Measurements from ENCODE around the gene KIF21A.

The KIF21A gene

DNA sequence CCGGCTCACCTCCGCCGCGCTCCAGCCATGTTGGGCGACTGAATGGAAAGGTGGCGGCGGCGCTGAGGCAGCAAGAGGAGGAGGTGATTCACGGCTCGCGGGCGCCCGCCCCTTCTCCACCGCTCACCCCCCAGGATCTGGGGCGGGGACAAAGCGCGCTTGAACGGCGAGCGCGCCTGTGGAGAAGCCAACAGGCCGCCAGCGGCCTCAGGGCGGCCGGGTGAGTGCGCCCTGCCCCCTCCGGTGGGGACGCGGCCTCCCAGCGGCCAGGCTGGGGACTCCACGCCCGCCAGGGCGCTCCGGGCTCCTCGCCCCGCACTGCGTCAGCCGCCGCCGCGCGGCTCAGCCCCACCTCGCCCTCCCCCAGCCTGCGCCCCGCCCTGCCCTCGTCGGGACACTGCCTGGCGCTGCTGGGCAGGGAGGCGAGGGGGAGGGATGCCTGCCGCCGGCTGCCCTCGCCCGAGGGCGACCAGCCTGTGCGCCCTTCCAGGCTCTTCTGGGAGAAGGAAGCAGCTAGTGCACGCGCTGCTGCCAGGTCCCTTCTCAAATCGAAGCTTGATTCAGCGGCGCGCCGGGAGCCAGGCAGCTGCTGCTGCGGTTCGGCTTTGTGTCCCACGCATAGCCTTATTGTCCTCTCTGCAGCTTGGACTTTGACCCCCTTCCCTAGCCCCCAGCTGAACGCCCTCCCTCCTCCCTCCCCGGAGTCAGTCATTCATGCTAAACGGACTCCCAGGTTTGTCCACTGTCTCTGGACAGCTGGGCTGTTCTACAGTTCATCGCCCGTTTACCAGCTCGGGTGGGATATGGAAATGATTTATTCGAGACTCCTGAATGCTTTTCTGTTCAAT lies at the start of gene KIF21A:
Gene KIF21A (minus strand): TSS at position 40 of the 848 bp plus-strand sequence. CDS start 150 bp downstream, outside the sequence.
- H4K20me1 ChIP-seq (ENCODE audit: insufficient read depth, low read length), result no peaks in the 10 kb centered on the region
- H3K36me3 ChIP-seq (replicated peaks; ENCODE audit: low read depth, low read length), result no peaks in the 10 kb centered on the region
- peak within 1 kb of the TSS; percentile 84 for H3K4me2 ChIP-seq (ENCODE audit: low read length)
- peak within 1 kb of the TSS; percentile 65 for H3K27ac ChIP-seq (ENCODE audit: low read length)
- peaks cover 38% of the 10 kb centered on the region for H3K79me2 ChIP-seq (ENCODE audit: low read length)
- TF ChIP-seq, protein P1, sequence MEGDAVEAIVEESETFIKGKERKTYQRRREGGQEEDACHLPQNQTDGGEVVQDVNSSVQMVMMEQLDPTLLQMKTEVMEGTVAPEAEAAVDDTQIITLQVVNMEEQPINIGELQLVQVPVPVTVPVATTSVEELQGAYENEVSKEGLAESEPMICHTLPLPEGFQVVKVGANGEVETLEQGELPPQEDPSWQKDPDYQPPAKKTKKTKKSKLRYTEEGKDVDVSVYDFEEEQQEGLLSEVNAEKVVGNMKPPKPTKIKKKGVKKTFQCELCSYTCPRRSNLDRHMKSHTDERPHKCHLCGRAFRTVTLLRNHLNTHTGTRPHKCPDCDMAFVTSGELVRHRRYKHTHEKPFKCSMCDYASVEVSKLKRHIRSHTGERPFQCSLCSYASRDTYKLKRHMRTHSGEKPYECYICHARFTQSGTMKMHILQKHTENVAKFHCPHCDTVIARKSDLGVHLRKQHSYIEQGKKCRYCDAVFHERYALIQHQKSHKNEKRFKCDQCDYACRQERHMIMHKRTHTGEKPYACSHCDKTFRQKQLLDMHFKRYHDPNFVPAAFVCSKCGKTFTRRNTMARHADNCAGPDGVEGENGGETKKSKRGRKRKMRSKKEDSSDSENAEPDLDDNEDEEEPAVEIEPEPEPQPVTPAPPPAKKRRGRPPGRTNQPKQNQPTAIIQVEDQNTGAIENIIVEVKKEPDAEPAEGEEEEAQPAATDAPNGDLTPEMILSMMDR (IDR thresholded peaks at IDR 0.05; ENCODE audit: low read depth, low read length), result peak; percentile 41
- no peak for TF ChIP-seq EZH2phosphoT487 (IDR thresholded peaks at IDR 0.05; ENCODE audit: low read depth)
- H3K9ac ChIP-seq (ENCODE audit: low read length), result peak within 1 kb of the TSS; percentile 82
- H3K4me3 ChIP-seq (ENCODE audit: low read length), result peak within 1 kb of the TSS; percentile 88
- H2AFZ ChIP-seq (ENCODE audit: low read depth, low read length), result peak within 1 kb of the TSS; percentile 88
- H3K9me3 ChIP-seq (ENCODE audit: insufficient read depth, low read length), result no peaks in the 10 kb centered on the region
- H3K4me1 ChIP-seq (ENCODE audit: low read length), result peaks cover 28% of the 10 kb centered on the region
- H3K27me3 ChIP-seq (ENCODE audit: low read depth, low read length), result no peaks in the 10 kb centered on the region

DNA sequence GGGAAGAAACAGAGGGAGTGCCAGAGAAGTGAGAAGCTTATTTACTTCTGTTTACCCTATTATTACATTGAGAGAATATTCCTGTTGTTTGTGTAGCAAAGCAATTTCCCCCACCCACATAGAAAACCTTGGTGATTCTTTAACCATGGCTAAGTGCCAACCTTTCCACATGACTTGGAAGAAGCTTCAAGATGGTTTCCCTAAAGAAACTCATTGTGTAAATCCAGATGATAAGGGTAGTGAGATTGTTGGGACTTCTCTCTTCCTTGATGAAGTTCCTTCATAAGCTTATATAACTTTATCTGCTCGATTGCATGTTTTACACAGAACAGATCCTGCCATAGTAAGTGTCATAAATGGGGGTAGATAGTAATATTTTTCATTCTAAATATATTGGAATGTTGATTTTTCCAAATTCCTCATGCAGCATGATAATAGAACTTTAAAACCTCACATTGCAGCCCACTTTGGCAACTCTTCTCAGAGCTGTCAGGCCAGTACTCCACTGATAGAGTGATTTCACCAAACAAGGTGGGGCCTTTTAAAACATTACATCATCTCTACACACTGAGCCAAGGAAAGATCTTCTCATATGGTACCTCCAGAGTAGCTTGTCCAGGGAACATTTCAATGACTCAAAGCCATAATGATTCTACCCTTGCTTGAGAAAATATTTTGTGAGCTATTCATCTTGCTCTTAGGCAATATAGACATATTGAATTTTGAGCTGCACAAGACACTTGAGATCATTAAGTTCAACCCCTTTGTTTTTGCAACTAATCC lies 47.8 kb upstream of the KIF21A start:
- H3K4me1 ChIP-seq (ENCODE audit: low read length), result no peaks in the 10 kb centered on the region
- no peaks in the 10 kb centered on the region for H3K27me3 ChIP-seq (ENCODE audit: low read depth, low read length)
- H3K36me3 ChIP-seq (replicated peaks; ENCODE audit: low read depth, low read length), result no peaks in the 10 kb centered on the region
- H4K20me1 ChIP-seq (ENCODE audit: insufficient read depth, low read length), result no peaks in the 10 kb centered on the region
- no peak overlapping the region for H3K4me2 ChIP-seq (ENCODE audit: low read length)
- no peaks in the 10 kb centered on the region for H3K79me2 ChIP-seq (ENCODE audit: low read length)
- H3K4me3 ChIP-seq (ENCODE audit: low read length), result no peak overlapping the region
- no peak overlapping the region for H3K9ac ChIP-seq (ENCODE audit: low read length)
- H2AFZ ChIP-seq (ENCODE audit: low read depth, low read length), result no peak overlapping the region
- TF ChIP-seq, protein P1 (IDR thresholded peaks at IDR 0.05; ENCODE audit: low read depth, low read length), result no peak
- no peak for TF ChIP-seq EZH2phosphoT487 (IDR thresholded peaks at IDR 0.05; ENCODE audit: low read depth)
- H3K9me3 ChIP-seq (ENCODE audit: insufficient read depth, low read length), result no peaks in the 10 kb centered on the region
- H3K27ac ChIP-seq (ENCODE audit: low read length), result no peak overlapping the region

DNA sequence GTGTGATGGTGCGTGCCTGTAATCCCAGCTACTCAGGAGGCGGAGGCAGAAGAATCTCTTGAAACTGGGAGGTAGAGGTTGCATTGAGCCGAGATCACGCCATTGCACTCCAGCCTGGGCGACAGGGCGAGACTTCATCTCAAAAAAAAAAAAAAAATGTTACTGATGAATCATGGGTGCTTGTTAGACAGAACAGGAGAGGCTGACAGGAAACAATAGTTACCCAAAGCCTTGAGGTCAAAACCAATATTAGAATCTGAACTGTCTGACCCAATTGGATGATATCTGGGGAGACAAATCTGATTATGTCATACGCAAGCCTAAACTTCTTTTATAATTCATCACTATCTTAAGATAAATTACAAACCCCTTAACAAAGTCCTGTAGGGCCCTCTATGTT lies 40.7 kb upstream of the KIF21A start:
- H3K27me3 ChIP-seq (ENCODE audit: low read depth, low read length), result no peaks in the 10 kb centered on the region
- no peaks in the 10 kb centered on the region for H3K79me2 ChIP-seq (ENCODE audit: low read length)
- no peaks in the 10 kb centered on the region for H3K36me3 ChIP-seq (replicated peaks; ENCODE audit: low read depth, low read length)
- H3K27ac ChIP-seq (ENCODE audit: low read length), result no peak overlapping the region
- no peak overlapping the region for H3K4me3 ChIP-seq (ENCODE audit: low read length)
- H3K9me3 ChIP-seq (ENCODE audit: insufficient read depth, low read length), result no peaks in the 10 kb centered on the region
- H3K4me2 ChIP-seq (ENCODE audit: low read length), result no peak overlapping the region
- no peak overlapping the region for H3K9ac ChIP-seq (ENCODE audit: low read length)
- H3K4me1 ChIP-seq (ENCODE audit: low read length), result no peaks in the 10 kb centered on the region
- no peak overlapping the region for H2AFZ ChIP-seq (ENCODE audit: low read depth, low read length)
- H4K20me1 ChIP-seq (ENCODE audit: insufficient read depth, low read length), result no peaks in the 10 kb centered on the region
- TF ChIP-seq EZH2phosphoT487 (IDR thresholded peaks at IDR 0.05; ENCODE audit: low read depth), result no peak
- TF ChIP-seq, protein P1 (IDR thresholded peaks at IDR 0.05; ENCODE audit: low read depth, low read length), result no peak

GRCh38 chr12:39483042-39483441 lies 40.1 kb upstream of the KIF21A start:
- no peak overlapping the region for H3K27ac ChIP-seq (ENCODE audit: low read length)
- no peak overlapping the region for H3K4me3 ChIP-seq (ENCODE audit: low read length)
- no peak overlapping the region for H2AFZ ChIP-seq (ENCODE audit: low read depth, low read length)
- H3K4me2 ChIP-seq (ENCODE audit: low read length), result no peak overlapping the region
- H4K20me1 ChIP-seq (ENCODE audit: insufficient read depth, low read length), result no peaks in the 10 kb centered on the region
- no peak for TF ChIP-seq EZH2phosphoT487 (IDR thresholded peaks at IDR 0.05; ENCODE audit: low read depth)
- TF ChIP-seq, protein P1 (IDR thresholded peaks at IDR 0.05; ENCODE audit: low read depth, low read length), result no peak
- no peaks in the 10 kb centered on the region for H3K9me3 ChIP-seq (ENCODE audit: insufficient read depth, low read length)
- no peaks in the 10 kb centered on the region for H3K79me2 ChIP-seq (ENCODE audit: low read length)
- H3K27me3 ChIP-seq (ENCODE audit: low read depth, low read length), result no peaks in the 10 kb centered on the region
- no peak overlapping the region for H3K9ac ChIP-seq (ENCODE audit: low read length)
- no peaks in the 10 kb centered on the region for H3K36me3 ChIP-seq (replicated peaks; ENCODE audit: low read depth, low read length)
- H3K4me1 ChIP-seq (ENCODE audit: low read length), result no peaks in the 10 kb centered on the region
